Stimulated activated CD8-positive, alpha-beta memory T cell treated with anti-CD3 and anti-CD28 coated beads, Interleukin-12 subunit alpha, Interleukin-12 subunit beta, amount 100 ng/mL, for 24 hours (primary cell): ENCODE data around the gene CALN1.
"Not testable (repeated sequence)": the region's sequence is repeated elsewhere in the genome, so short reads cannot be mapped to it uniquely, and the experiment has no call there.

Experiments used
- DNase-seq: peaks from one replicate; pipeline ENCODE4 v3.0.0-alpha.2; 2020; ENCODE audit errors: extremely low read depth

CALN1 gene

DNA sequence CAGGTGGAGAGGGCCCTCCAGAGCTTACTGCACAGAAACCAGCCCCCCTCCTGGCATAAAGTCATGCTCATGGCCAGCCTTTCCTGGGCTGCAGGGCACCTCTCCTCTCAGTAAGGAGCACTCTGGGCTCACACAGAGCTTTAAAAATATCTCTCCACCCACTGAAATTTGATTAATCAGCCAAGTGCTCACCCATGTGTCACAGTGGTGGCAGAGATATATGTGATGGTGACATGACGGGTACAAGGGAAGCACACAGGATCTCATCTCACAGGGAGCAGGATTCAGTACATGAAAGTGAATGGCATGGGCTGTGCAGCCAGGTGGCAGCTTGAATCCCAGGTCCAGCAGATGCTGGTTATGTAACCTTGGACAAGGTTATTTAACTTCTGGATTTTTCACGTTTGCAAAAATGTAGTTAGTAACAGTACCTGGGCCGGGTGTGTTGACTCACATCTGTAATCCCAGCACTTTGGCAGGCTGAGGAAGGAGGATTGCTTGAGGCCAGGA is 144.8 kb downstream of the CALN1 start:
- no peak for DNase-seq

DNA sequence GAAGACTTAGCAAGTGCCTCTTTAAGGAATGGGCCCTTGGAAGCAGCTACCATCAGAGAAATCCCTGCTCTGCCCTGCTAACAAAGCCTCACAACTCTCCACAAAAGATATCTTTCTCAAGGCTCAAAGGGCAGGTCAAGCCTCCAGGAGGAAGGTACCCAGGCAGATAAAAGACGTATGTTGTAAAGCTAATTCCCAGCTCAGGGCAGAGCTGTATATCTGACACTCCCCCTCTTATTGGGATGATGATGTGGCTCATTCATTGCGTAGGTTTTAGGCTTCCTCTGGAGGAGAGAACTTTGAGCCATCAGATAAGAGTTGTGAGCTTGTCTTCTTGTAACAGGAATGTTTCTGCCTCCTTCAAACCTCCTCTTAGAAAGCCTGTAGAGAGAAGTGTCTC is 145.4 kb downstream of the CALN1 start:
- DNase-seq = no peak

DNA sequence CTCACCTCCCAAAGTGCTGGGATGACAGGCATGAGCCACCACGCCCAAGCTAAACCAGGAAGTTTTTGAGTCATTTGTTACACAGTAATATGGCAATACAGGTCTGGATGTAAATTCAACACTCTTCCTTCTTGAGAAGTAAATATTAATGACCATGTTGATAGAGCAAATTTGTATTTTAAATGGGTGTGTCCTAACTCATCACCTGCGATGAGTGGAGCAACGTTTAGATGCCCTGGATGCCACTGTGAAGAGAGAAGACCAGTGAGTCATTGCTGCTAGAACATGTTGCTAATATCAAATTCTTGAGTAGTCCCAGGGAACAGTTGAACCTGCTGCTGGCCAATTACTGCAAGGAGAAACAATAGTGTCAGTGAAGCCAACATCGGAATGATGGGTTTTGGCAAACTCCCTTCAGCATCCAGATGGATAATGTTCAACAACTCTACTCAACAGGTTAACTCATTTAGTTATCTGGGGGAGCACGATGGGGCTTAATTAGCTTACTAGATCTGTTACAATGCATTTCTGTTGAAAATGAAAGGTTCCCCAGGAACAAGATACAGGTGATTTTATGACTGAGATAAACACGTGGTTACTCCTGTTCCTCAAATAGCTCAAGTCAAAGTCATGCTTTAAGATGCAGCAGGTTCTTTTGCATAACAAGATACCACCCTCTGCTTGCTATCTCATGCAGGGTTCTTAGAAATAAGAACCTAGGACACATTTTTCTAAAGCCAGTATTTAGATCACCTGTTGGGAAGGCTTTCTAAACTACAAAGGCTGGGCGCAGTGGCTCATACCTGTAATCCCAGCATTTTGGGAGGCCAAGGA is 146.8 kb downstream of the CALN1 start:
- no peak for DNase-seq

DNA sequence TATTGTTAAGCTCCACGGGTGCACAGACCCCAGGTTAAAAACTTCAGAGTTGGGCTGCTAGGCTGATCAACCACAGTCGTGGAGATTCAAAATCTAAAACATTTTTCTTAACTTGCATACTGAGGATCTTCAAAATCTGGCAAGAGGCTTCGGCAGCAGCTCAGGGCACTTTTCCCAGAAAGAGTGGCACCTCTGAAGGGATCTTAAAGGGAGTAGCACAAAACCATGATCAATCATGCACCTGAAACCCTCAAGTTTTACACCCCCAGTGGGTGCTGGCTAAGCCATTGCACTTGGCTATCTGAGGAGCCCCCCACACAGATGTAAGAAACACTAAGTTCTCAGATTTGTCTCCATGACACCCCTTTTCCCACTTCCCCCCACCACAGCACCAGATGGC is 151.7 kb downstream of the CALN1 start:
- no peak for DNase-seq

DNA sequence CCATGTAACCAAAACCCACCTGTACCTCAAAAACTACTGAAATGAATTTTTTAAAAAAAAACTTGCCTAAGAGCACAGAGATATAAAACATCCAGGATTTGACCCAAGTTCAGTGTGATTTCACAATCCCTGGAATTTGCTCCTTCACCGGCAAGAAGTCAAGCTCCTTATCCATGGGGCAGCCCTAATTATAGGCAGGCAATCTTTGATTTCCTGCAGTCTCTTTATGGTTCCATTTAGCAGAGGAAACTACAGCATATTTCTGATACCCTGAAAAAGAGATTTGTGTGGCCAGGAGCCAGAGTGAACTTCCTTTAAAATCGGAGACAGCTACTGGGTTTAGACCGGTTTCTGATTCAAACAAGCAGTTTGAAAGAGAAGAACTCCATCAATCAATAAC is 154.1 kb downstream of the CALN1 start:
- no peak for DNase-seq

DNA sequence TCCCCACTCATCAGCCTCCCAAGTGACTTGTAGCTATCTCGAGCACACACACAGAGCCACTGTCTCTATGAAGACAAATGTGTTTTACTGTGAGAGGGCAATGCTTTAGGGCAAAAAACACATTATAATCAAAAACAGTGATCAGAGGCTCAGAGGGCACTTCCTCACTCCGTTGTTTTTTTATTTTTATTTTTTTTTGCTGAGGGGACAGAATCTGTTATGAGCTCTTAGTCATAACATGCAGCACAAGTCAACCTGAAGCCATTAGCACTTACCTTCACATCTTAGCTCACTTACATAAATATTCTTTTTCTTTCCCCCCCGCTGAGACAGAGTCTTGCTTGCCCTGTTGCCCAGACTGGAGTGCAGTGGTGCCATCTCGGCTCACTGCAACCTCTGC is 157.7 kb downstream of the CALN1 start:
- DNase-seq = no peak

DNA sequence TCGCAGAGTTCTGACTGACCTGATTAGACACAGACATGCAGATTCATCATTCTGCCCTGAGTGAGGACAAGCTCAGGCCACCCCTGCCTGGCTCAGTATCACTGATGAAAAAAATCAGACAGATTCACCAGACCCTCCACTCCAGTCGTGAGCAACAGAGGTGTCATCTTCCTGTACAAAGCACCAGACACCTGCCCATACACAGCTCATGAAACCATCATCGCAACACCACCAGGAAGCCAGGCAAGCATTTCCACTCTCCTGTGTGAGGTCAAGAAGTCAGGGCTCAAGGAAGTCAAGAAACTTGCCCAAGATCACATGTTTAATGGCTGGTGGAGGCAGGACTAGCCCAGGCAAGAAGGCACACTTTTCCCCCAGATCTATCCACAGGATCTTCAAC is 163.0 kb downstream of the CALN1 start:
- DNase-seq = no peak

DNA sequence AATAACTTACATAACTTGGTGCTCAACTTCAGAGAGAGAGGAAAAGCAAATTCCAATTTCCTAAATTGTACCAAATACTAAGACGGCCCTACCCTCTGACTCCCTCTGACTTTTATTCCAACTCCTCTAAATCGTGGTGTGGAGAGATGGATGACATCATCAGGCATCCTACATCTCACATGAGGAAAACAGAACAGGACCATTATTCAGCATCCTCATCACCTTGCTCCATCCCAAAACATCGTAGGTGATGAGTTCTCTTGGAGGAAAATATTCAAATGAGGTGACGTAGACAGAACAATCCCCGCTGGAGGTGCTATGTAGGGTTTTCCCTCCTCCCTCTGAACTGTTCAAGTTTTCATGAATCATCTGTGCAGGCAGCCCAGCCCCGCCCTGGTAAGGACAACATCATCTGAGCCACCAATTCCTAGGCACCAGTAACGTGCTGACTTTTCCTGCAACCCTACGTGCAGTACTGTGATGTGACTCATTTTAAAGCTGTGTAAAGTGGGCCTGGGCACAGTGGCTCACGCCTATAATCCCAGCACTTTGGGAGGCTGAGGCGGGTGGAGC is 167.2 kb downstream of the CALN1 start:
- no peak for DNase-seq

DNA sequence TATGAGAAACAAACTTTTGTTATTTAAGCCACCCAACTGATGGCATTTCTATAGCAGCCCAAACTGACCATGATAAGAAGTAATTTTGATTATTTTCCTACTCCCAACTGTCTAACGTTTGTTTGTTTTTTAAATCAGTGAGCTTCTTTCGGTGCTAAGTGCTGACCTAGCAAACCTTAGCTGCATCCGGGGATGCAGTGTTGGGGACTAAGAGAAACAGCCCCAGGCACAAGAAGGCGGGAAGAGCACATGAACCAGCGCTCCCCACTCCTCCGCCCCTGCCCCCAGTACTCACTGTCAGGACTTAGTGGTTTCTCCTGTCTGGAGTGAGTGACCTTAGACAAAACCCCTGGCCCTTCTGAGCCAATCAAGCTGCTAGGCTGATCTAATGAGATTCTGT is 168.8 kb downstream of the CALN1 start:
- DNase-seq = no peak

DNA sequence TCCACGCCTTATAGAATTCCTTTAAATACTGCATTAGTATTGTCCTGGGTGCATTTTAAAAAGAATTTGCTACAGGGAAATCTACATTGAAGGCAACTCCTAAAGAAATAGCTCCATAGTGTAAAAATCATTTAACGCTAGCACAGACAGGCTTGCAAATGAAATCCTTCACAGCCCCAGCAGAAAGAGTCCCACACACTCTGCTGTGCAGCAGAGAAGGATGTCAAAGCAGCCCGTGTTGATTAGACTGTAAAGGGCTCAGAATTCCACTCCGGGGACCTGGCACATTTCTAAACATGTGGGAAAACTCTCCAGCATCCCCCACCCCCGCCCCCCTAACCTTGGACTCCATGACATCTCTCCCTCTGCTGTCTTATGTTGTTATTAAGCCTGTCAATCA is 176.8 kb downstream of the CALN1 start:
- no peak for DNase-seq

DNA sequence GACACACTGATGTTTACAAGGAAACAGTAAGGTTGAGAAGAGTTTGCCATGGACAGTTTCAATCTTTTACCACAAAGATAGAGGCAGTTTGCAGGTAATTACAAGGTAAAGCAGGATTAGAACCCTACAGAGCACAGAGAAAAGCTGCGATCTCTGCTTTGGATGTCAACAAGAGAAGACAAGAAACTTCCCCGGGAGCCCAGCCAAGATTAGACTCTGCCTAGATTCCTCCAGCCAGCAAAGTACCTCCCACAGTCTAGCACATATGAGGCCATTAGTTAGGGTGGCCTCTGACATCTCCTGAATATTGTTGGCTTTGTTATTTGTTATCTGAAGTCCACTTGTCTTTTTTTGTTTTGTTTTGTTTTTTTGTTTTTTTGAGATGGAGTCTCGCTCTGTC is 178.1 kb downstream of the CALN1 start:
- DNase-seq = no peak

DNA sequence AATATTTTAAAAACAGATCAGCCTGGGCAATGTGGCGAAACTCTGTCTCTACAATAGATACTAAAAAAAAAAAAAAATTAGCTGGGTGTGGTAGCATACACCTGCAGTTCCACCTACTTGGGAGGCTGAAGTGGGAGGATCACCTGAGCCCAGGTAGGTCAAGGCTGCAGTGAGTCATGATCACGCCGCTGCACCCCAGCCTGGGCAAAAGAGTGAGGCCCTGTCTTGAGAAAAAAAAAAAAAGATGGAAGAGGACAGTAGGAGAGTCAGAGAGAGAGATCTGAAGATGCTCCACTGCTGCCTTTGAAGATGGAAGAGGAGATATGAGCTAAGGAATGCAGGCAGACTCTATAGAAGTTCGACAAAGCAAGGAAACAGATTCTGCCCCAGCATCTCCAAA is 181.9 kb downstream of the CALN1 start:
- DNase-seq = no peak

DNA sequence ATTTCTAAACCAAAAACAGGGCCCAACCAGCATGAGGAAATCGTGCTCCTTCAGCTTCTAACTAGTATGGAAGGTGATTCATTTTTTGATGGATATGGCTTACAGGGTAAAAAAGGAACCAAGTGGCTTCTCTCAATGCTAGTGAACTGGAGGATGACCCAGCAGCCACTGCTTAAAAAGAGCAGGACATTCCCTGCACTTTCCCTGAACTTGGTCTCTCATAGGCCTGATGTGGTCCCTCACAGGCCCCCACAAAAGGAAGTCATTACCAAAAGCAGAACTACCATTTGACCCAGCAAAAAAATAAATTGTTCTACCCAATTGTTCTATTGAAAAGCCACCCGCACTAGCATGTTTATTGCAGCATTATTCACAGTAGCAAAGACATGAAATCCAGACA is 188.8 kb downstream of the CALN1 start:
- DNase-seq = no peak

DNA sequence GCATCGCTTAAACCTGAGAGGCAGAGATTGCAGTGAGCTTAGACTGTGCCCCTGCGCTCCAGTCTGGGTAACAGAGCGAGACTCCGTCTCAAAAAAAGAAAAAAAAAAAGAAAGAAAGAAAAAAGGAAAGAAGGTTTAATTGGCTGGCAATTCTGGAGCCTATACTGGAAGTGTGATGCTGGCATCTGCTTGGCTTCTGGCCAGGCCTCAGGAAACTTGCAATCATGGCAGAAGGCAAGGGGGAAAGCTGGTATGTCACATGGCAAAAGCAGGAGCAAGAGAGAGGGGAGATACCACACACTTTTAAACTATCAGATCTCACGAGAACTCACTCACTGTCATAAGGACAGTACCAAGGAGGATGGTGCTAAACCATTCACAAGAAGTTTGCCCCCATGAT is 190.0 kb downstream of the CALN1 start:
- no peak for DNase-seq

DNA sequence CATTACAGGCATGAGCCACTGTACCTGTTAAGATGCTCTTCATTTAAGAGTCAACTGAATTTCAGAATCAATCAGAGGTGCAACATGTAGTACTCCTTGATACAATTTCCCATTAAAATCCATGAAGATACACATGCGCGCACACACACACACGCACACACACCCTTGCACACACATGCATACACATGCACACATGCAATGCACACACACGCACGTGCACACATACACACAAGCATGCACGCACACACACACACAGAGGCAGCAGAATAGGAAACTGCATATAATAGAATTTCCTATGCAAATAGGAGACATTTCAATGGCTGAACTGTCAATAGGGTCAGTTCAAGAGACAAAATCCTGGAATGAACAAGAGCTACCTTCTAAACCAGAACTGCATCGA is 192.6 kb downstream of the CALN1 start:
- no peak for DNase-seq

DNA sequence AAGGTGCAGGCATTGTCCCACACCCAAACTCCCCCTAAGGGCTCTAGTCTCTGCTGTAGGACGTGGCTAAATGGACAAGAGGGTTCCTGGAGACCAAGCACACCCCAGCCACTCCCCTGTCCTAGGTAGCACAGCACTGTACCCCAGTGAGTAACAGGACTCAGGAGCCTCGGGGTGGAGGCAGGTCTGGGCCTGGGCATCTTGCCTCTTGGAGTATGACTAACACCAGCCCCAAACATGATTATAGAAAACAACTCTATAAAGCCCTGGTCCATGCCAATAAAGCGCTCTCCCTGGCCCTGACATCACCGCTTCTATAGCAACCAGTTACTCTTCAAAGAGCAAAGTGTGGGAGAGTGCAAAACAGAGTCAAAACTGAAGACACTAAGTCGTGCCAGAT is 195.0 kb downstream of the CALN1 start:
- DNase-seq = no peak

DNA sequence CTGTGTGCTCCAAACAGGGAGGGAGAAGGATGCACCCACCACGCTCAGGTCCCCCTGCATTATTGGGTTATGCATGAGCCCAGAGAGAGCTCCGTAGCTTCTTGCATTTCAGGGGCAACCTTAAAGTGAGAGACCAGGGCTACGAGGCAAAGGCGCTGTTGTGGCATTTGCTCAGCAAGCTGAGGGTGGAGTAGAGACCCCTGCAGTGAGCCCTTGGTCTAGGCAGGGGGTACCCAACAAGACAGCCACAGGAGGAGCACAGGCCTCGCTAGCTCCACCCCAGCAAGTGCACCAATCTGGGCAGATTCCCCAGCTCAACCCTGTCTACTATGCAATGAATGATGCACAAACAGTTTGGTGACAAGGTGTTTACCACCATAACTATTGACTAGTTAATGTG is 198.4 kb downstream of the CALN1 start:
- DNase-seq = no peak

DNA sequence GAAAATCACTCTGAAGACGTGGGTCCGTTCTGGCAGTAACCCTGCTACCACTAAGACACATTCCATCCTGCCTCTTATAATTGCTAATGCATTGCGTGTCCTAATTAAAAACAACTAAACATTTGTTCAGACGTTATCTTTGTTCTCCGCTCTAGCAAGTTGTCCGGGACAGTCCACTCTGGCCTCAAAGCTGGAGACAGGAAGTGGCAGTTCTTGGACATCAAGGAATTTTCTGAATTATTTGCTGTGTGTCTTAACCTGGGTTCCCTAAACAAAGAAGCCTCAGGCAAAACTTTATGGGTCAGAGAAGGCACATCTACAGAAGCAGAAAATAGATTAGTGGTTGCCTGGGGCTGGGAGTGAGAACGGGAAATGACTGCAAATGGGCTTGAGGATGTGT is 199.1 kb downstream of the CALN1 start:
- DNase-seq = no peak

DNA sequence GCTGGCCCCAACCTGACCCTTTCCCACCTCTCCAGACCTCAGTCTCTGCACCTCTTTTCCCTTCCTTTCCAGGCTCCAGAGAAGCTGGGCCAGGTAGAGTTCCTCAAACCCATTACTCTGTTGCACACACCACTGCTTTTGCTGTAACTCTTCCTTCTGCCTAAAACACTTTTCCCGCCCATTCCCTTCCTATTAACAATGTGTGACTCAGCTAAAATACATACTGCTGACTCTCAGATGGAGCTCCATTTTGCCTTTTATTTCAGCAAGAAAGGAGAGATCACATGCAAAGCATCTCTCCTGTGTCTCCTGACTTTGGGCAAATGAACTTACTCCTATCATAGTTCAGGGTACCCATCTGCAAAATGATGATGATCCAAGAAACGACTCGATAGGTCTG is 201.0 kb downstream of the CALN1 start:
- DNase-seq = no peak

DNA sequence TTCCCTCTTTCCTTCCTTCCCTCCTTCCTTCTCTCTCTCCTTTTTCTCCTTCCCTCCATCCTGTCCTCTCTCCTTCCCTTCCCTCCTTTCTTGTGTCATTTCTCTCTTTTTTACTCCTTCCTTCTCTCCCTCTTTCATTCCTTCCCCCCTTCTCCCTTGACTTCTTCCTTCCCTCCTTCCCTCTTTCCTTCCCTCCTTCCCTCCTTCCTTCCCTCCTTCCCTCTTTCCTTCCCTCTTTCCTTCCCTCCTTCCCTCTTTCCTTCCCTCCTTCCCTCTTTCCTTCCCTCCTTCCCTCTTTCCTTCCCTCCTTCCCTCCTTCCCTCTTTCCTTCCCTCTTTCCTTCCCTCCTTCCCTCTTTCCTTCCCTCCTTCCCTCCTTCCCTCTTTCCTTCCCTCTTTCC is 203.1 kb downstream of the CALN1 start:
- DNase-seq = not testable (repeated sequence)

DNA sequence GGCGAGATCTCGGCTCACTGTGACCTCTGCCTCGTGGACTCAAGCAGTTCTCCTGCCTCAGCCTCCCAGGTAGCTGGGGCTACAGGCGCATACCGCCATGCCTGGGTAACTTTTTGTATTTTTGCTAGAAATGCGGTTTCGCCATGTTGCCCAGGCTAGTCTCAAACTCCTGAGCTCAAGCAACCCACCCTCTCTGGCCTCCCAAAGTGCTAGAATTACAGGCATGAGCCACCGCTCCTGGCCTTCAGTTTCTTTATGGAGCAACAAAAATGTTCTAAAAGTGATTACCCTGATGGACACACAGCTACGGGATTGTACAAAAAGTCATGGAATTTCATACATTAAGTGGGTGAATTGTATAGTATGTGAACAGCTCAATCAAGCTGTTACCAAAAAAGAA is 216.0 kb downstream of the CALN1 start:
- no peak for DNase-seq

DNA sequence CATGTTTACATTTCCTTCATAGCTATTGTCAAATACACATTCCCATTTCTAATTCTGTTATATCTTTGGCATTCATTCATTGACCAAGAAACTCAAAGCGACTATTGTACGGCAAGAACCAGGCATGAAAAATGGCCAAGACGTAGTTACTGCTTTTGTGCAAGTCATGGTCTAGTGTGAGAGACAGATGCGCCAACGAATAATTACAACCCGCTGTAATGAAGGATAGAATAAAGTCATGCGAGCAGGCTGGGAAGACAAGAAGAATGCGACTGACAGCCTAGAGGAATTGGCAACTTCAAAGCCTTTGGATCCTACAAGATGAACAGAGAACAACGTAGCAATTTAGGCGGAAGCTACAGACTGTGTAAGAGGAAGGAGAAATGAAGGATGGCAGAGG is 221.2 kb downstream of the CALN1 start:
- no peak for DNase-seq

DNA sequence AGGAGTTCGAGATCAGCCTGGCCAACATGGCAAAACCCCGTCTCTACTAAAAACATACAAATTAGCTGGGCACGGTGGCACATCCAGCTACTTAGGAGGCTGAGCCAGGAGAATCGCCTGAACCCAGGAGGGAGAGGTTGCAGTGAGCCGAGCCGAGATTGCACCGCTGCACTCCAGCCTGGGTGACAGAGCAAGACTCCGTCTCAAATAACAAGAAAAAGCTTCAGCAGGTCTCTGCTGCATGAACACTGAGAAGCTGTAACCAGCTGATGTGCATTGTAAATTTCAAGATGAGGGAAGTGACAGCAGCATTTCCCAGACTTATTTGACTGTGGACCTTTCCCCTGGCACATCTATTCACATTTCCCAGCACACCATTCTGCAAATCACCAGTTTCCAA is 222.0 kb downstream of the CALN1 start:
- no peak for DNase-seq

DNA sequence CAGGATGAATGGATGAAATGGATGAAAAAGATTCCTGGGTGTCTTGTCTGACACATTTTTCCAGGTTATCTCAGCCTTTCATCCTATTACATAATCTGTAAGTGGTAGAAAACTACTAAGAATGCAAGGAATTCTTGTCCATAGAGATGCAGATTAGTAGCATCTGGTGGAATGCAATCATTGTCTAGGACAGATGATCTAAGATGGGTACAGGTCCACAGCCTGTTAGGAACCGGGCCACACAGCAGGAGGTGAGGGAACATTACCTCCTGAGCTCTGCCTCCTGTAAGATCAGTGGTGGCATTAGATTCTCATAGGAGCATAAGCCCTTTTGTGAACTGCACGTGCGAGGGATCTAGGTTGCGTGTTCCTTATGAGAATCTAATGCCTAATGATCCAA is 225.0 kb downstream of the CALN1 start:
- DNase-seq = no peak
